Endothelial cell of umbilical vein (primary cell): ENCODE data around the gene DNAH10. TPM values are rescaled to one million over a fixed set of nuclear protein-coding genes. Genes with fewer than 3 reads are reported as not detected.

ENCODE experiments used
- BruUV-seq: library from RNA; stranded (reverse); fragments of 400-500 nt; replicated peaks from 2 replicates; lab custom pipeline; 2021; lab: Mats Ljungman, UMichigan
- CTCF ChIA-PET: fragments of 300-600, 350-600 bp; sonication (Branson Sonifier 250); formaldehyde crosslinking; loops from one replicate; lab custom pipeline; 2021; ENCODE audit warnings: antibody characterized with exemption, inconsistent platforms; lab: Charles Lee
- POLR2A ChIA-PET: fragments of 300-600, 350-600 bp; sonication (Branson Sonifier 250); formaldehyde crosslinking; loops from one replicate; lab custom pipeline; 2021; ENCODE audit warnings: antibody characterized with exemption, inconsistent platforms; lab: Charles Lee
- DNase-seq: peaks from one replicate; pipeline ENCODE4 v3.0.0-alpha.2; 2011; ENCODE audit warnings: low read depth, low spot score
- FAIRE-seq: peaks from 2 replicates; lab custom pipeline; 2011; peaks lifted over from hg19 to GRCh38; lab: Jason Lieb, UNC
- H2AFZ ChIP-seq: 2 replicates; pipeline ENCODE4 v1.6.0; 2012; ENCODE audit warnings: low read depth, low read length, control low read depth, inconsistent platforms
- H3K27ac ChIP-seq: 2 replicates; pipeline ENCODE4 v1.5.1; 2011; ENCODE audit warnings: low read depth, mild to moderate bottlenecking, control low read depth, low read length, moderate library complexity; ENCODE audit not compliant: insufficient read depth
- H3K27me3 ChIP-seq, 2 experiments: 2 replicates each; pipeline versions ENCODE4 v1.6.0 to v1.6.1; 2011; ENCODE audit warnings: low read length in 2 of 2, mixed read lengths in 1 of 2; ENCODE audit not compliant: control insufficient read depth in 2 of 2, insufficient read depth in 2 of 2
- H3K36me3 ChIP-seq, 2 experiments: 2 replicates in 1 of 2; 3 replicates in 1 of 2; pipeline ENCODE4 v1.5.1; 2011; ENCODE audit warnings: low read length in 2 of 2, mild to moderate bottlenecking in 1 of 2, moderate library complexity in 1 of 2; ENCODE audit not compliant: control insufficient read depth in 2 of 2, insufficient read depth in 2 of 2; ENCODE audit errors: extremely low read depth in 1 of 2
- H3K4me1 ChIP-seq: 3 replicates; pipeline ENCODE4 v1.5.1; 2011; ENCODE audit warnings: mild to moderate bottlenecking, low read length; ENCODE audit not compliant: control insufficient read depth, insufficient read depth; ENCODE audit errors: extremely low read depth
- H3K4me2 ChIP-seq: 2 replicates; pipeline ENCODE4 v1.6.1; 2011; ENCODE audit warnings: low read length, control low read depth, mixed read lengths; ENCODE audit not compliant: insufficient read depth
- H3K4me3 ChIP-seq, 3 experiments: fragments of 200-600 bp in 1 of 3; sonication (generic), shearing (Covaris generic) in 1 of 3; replicated peaks in 1 of 3; 2 replicates each; pipeline ENCODE4 v1.5.1; 2011 to 2016; ENCODE audit warnings: control low read depth in 3 of 3, low read length in 3 of 3, mild to moderate bottlenecking in 2 of 3, inconsistent platforms in 1 of 3, low read depth in 1 of 3, moderate library complexity in 1 of 3; ENCODE audit not compliant: insufficient read depth in 1 of 3
- H3K79me2 ChIP-seq: 2 replicates; pipeline ENCODE4 v1.6.0; 2012; ENCODE audit warnings: low read length, inconsistent platforms; ENCODE audit not compliant: control insufficient read depth, insufficient read depth
- H3K9ac ChIP-seq: replicated peaks from 2 replicates; pipeline ENCODE3; 2011; ENCODE audit warnings: low read length, control low read depth; ENCODE audit not compliant: insufficient read depth; ENCODE audit errors: extremely low read depth
- H3K9me1 ChIP-seq: replicated peaks from 3 replicates; pipeline ENCODE4 v1.6.0; 2011; ENCODE audit warnings: mild to moderate bottlenecking, low read length; ENCODE audit not compliant: control insufficient read depth, insufficient read depth; ENCODE audit errors: extremely low read depth
- H3K9me3 ChIP-seq: replicated peaks from 2 replicates; pipeline ENCODE4 v1.5.1; 2012; ENCODE audit warnings: low read length, inconsistent platforms; ENCODE audit not compliant: control insufficient read depth, insufficient read depth
- H4K20me1 ChIP-seq: replicated peaks from 2 replicates; pipeline ENCODE3; 2011; ENCODE audit warnings: mild to moderate bottlenecking, low read length; ENCODE audit not compliant: control insufficient read depth, insufficient read depth; ENCODE audit errors: extremely low read depth
- EZH2 ChIP-seq: IDR thresholded peaks from 2 replicates; pipeline ENCODE4 v1.6.1; 2012; ENCODE audit warnings: borderline replicate concordance, low read depth, mild to moderate bottlenecking, moderate library complexity, low read length, inconsistent platforms; ENCODE audit not compliant: severe bottlenecking
- MYC ChIP-seq: IDR thresholded peaks from one replicate; pipeline ENCODE4 v1.6.1; 2011; ENCODE audit warnings: mild to moderate bottlenecking, low read depth, low read length
- POLR2AphosphoS5 ChIP-seq: IDR thresholded peaks from 2 replicates; pipeline ENCODE4 v1.6.1; 2012; ENCODE audit warnings: low read depth, mild to moderate bottlenecking, control low read depth, low read length, moderate library complexity; ENCODE audit not compliant: insufficient read depth
- dilution Hi-C: fragments of 300-500 bp; cut with MboI; formaldehyde crosslinking; loops from one replicate; pipeline ENCODE4 v1.15.0; 2019; ENCODE audit warnings: low sequenced_read_pairs; ENCODE audit not compliant: extremely low pct_ligation_motif_present
- intact Hi-C: fragments of 100-400 bp; cut with micrococcal nuclease; formaldehyde crosslinking; loops from one replicate; pipeline ENCODE4 v1.10.0; 2022
- polyA plus RNA-seq, 4 experiments: library from polyadenylated mRNA; depleted of rRNA in 3 of 4; stranded (reverse) in 3 of 4; unstranded in 1 of 4; fragments of >200 nt; gene quantifications; 2 replicates each; pipeline versions ENCODE4 v1.2.1 to v1.2.3, GENCODE V29; 2011 to 2012; ENCODE audit warnings: missing spikeins in 1 of 4
- total RNA-seq: library from RNA; stranded (reverse); gene quantifications from 2 replicates; pipeline ENCODE4 v1.2.3, GENCODE V29; 2021
- TF ChIP-seq, protein P1 (sequence below), 2 donors: IDR thresholded peaks; 1 replicate in 1 of 2; 2 replicates in 1 of 2; pipeline ENCODE4 v1.5.1; 2011; ENCODE audit warnings: low read length in 2 of 2, mild to moderate bottlenecking in 2 of 2, moderate library complexity in 2 of 2, control low read depth in 1 of 2, inconsistent platforms in 1 of 2, low read depth in 1 of 2; ENCODE audit not compliant: insufficient read depth in 1 of 2; ENCODE audit errors: extremely low read depth in 1 of 2

Gene DNAH10
- total and polyA plus RNA-seq, 2 donors (not counting 3 experiments of a cell fraction or from before 2014, with no cell fraction given), result 0.04 to 0.31 TPM

DNA sequence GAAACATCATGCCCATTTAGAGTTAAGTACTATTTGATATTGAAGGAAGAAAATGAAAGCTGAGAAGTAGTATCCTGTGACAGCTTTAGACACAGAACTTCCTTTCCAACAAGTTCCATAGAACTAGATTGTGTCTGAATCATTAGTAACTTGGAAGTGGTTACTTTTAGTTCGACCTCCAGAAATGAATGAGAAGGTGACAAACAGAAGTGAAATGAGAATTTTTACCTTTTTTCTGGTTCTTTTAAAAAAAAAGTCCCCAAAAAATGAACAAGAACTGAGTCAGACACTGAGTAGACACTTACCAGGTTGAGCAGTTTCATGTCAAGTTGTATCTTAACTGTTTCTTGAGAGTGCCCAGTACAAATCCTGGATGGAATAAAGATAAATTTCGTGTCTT, 46.9 kb upstream of the DNAH10 start:
- FAIRE-seq, result no peak
- Histone ChIP-seq H4K20me1 (no peaks in the 10 kb centered on the region), H3K9me3 (no peaks in the 10 kb centered on the region), H3K4me1 (peaks cover 16% of the 10 kb centered on the region), H3K79me2 (peaks cover 24% of the 10 kb centered on the region), H3K4me3 (no peak overlapping the region), H3K9me1 (no peaks in the 10 kb centered on the region), H3K9ac (no peak overlapping the region), H3K36me3 (no peaks in the 10 kb centered on the region), H3K27ac (no peak overlapping the region), H3K27me3 (no peaks in the 10 kb centered on the region), H2AFZ (no peak overlapping the region), H3K4me2 (no peak overlapping the region)
- TF ChIP-seq, protein P1, sequence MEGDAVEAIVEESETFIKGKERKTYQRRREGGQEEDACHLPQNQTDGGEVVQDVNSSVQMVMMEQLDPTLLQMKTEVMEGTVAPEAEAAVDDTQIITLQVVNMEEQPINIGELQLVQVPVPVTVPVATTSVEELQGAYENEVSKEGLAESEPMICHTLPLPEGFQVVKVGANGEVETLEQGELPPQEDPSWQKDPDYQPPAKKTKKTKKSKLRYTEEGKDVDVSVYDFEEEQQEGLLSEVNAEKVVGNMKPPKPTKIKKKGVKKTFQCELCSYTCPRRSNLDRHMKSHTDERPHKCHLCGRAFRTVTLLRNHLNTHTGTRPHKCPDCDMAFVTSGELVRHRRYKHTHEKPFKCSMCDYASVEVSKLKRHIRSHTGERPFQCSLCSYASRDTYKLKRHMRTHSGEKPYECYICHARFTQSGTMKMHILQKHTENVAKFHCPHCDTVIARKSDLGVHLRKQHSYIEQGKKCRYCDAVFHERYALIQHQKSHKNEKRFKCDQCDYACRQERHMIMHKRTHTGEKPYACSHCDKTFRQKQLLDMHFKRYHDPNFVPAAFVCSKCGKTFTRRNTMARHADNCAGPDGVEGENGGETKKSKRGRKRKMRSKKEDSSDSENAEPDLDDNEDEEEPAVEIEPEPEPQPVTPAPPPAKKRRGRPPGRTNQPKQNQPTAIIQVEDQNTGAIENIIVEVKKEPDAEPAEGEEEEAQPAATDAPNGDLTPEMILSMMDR (IDR thresholded peaks at IDR 0.05; ENCODE audit: extremely low read depth in 1 of 2, insufficient read depth in 1 of 2, low read depth in 1 of 2, low read length in 2 of 2), result no peak
- BruUV-seq, result no TSS peak
- dilution Hi-C loops, result no loop called here
- no peak for DNase-seq
- ChIA-PET CTCF (no interaction called here), POLR2A (interaction anchor here (0.6 kb wide), 1 partner anchor 472 kb away, joined by 3 read pairs; no protein-coding TSS in a partner anchor)
- intact Hi-C loops, result no loop called here

DNA sequence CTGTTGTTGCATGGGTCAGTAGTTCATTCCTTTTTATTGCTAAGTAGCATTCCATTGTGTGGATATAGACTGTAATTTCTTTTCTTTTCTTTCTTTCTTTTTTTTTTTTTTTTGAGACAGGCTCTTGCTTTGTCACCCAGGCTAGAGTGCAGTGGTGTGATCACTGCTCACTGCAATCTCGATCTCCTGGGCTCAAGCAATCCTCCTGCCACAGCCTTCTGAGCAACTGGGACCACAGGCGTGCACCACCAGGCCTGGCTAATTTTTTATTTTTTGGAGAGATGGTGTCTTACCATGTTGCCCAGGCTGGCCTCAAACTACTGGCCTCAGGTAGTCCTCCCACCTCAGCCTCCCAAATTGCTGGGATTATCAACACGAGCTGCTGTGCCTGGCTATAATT, 44.8 kb upstream of the DNAH10 start:
- dilution Hi-C loops, result no loop called here
- no peak overlapping the region for H2AFZ ChIP-seq
- H3K9me1 ChIP-seq, result no peaks in the 10 kb centered on the region
- no peak overlapping the region for H3K27ac ChIP-seq
- intact Hi-C loops, result no loop called here
- ChIA-PET POLR2A (no interaction called here), CTCF (no interaction called here)
- H3K4me2 ChIP-seq, result no peak overlapping the region
- no peaks in the 10 kb centered on the region for H3K27me3 ChIP-seq
- no TSS peak for BruUV-seq
- no peaks in the 10 kb centered on the region for H4K20me1 ChIP-seq
- no peak for DNase-seq
- FAIRE-seq, result no peak
- peaks cover 18% of the 10 kb centered on the region for H3K4me1 ChIP-seq
- no peak for TF ChIP-seq EZH2
- TF ChIP-seq MYC, result no peak
- no peak for TF ChIP-seq POLR2AphosphoS5
- no peak overlapping the region for H3K4me3 ChIP-seq
- no peaks in the 10 kb centered on the region for H3K9me3 ChIP-seq
- H3K36me3 ChIP-seq, result peaks cover 1 to 2% of the 10 kb centered on the region in 2 experiments
- H3K9ac ChIP-seq, result no peak overlapping the region
- H3K79me2 ChIP-seq, result peaks cover 24% of the 10 kb centered on the region
